Type B pancreatic cell (in vitro differentiated cells): ENCODE measurements around the gene THAP4. TPM values are rescaled to one million over a fixed set of nuclear protein-coding genes. Genes with fewer than 3 reads are reported as not detected.
A peak's percentile ranks its signal among the peaks of the same experiment; 100 is the strongest.

ENCODE experiments used
- DNase-seq: peaks from one replicate; pipeline ENCODE4 v3.0.0; 2021; ENCODE audit warnings: mixed read lengths; ENCODE audit not compliant: unreplicated experiment; ENCODE audit errors: extremely low spot score
- H3K27ac Mint-ChIP-seq: 2 replicates; pipeline ENCODE4 v1.8.0; 2021; ENCODE audit warnings: mild to moderate bottlenecking, mixed read lengths
- H3K27me3 Mint-ChIP-seq: 2 replicates; pipeline ENCODE4 v1.8.0; 2021; ENCODE audit warnings: mixed read lengths
- H3K36me3 Mint-ChIP-seq: 2 replicates; pipeline ENCODE4 v1.8.0; 2021; ENCODE audit warnings: mixed read lengths
- H3K4me1 Mint-ChIP-seq: one replicate; pipeline ENCODE4 v1.8.0; 2021; ENCODE audit warnings: mixed read lengths; ENCODE audit not compliant: unreplicated experiment
- H3K4me3 Mint-ChIP-seq: 2 replicates; pipeline ENCODE4 v1.8.0; 2021; ENCODE audit warnings: mild to moderate bottlenecking, mixed read lengths
- H3K9me3 Mint-ChIP-seq: 2 replicates; pipeline ENCODE4 v1.8.0; 2021; ENCODE audit warnings: mixed read lengths
- CTCF ChIP-seq: fragments of 200-600 bp; sonication (generic); conservative IDR thresholded peaks from 2 replicates; pipeline ENCODE4 v1.5.0; 2021; ENCODE audit warnings: antibody characterized with exemption, mild to moderate bottlenecking
- total RNA-seq: library from RNA; stranded (reverse); gene quantifications from 2 replicates; pipeline ENCODE4 v1.2.1, GENCODE V29; 2021; ENCODE audit warnings: low replicate concordance

Gene THAP4
- total RNA-seq, 1 donor from 2014 or later = 51.3 TPM

- H3K27ac Mint-ChIP-seq = peak overlapping the region; percentile 21
- H3K4me1 Mint-ChIP-seq = peaks cover 14% of the 10 kb centered on the region
- no peaks in the 10 kb centered on the region for H3K9me3 Mint-ChIP-seq
- no peak for TF ChIP-seq CTCF
- peak overlapping the region; percentile 73 for H3K4me3 Mint-ChIP-seq
- DNase-seq = no peak
- no peaks in the 10 kb centered on the region for H3K27me3 Mint-ChIP-seq
- H3K36me3 Mint-ChIP-seq = peaks cover 21% of the 10 kb centered on the region
Observed at GRCh38 chr2:241617431-241618154, 19.4 kb downstream of the THAP4 start.

GRCh38 chr2:241616168-241617125 is 20.5 kb downstream of the THAP4 start:
- Mint-ChIP-seq H3K36me3 (peaks cover 18% of the 10 kb centered on the region), H3K27me3 (no peaks in the 10 kb centered on the region), H3K27ac (no peak overlapping the region), H3K9me3 (no peaks in the 10 kb centered on the region), H3K4me3 (peak overlapping the region; percentile 24), H3K4me1 (peaks cover 20% of the 10 kb centered on the region)
- TF ChIP-seq CTCF = no peak
- no peak for DNase-seq

- TF ChIP-seq CTCF = no peak
- Mint-ChIP-seq H3K9me3 (no peaks in the 10 kb centered on the region), H3K4me1 (peaks cover 20% of the 10 kb centered on the region), H3K36me3 (peaks cover 12% of the 10 kb centered on the region), H3K27me3 (no peaks in the 10 kb centered on the region), H3K4me3 (no peak overlapping the region), H3K27ac (no peak overlapping the region)
- no peak for DNase-seq
Observed at GRCh38 chr2:241615522-241616052, 21.4 kb downstream of the THAP4 start.

- Mint-ChIP-seq H3K9me3 (no peaks in the 10 kb centered on the region), H3K4me1 (peaks cover 20% of the 10 kb centered on the region), H3K36me3 (peaks cover 11% of the 10 kb centered on the region), H3K27me3 (no peaks in the 10 kb centered on the region), H3K27ac (no peak overlapping the region), H3K4me3 (no peak overlapping the region)
- no peak for TF ChIP-seq CTCF
- no peak for DNase-seq
Observed at GRCh38 chr2:241615041-241615440, 21.9 kb downstream of the THAP4 start.

- H3K27me3 Mint-ChIP-seq = no peaks in the 10 kb centered on the region
- H3K36me3 Mint-ChIP-seq = peaks cover 4% of the 10 kb centered on the region
- H3K27ac Mint-ChIP-seq = no peak overlapping the region
- H3K4me3 Mint-ChIP-seq = no peak overlapping the region
- TF ChIP-seq CTCF = no peak
- no peaks in the 10 kb centered on the region for H3K9me3 Mint-ChIP-seq
- DNase-seq = no peak
- peaks cover 30% of the 10 kb centered on the region for H3K4me1 Mint-ChIP-seq
Observed at GRCh38 chr2:241613017-241613780, 23.8 kb downstream of the THAP4 start.
